Measurements from ENCODE around the gene MARK2. TPM values are rescaled to one million over a fixed set of nuclear protein-coding genes. Genes with fewer than 3 reads are reported as not detected.

The MARK2 gene
- total RNA-seq, 1 donor from 2014 or later = 36.5 TPM

- Mint-ChIP-seq H3K27ac (peak overlapping the region; percentile 60), H3K27me3 (ENCODE audit: low read depth) (no peaks in the 10 kb centered on the region), H3K36me3 (ENCODE audit: low read depth) (peaks cover 38% of the 10 kb centered on the region), H3K4me3 (ENCODE audit: low read depth) (peak overlapping the region; percentile 85), H3K9me3 (no peaks in the 10 kb centered on the region), H3K4me1 (ENCODE audit: low read depth) (peaks cover 18% of the 10 kb centered on the region)
- intact Hi-C loops (cut with micrococcal nuclease) = loop anchor here (5.0 kb wide), 1 partner anchor 46 kb away; the partner anchor contains the start of gene ZFTA
- DNase-seq (ENCODE audit: low spot score) = peak; percentile 36
Observed at GRCh38 chr11:63813563-63814382, 25.1 kb upstream of the MARK2 start.

- Mint-ChIP-seq H3K4me3 (ENCODE audit: low read depth) (peak overlapping the region; percentile 85), H3K36me3 (ENCODE audit: low read depth) (peaks cover 42% of the 10 kb centered on the region), H3K4me1 (ENCODE audit: low read depth) (peaks cover 18% of the 10 kb centered on the region), H3K27ac (no peak overlapping the region), H3K27me3 (ENCODE audit: low read depth) (no peaks in the 10 kb centered on the region), H3K9me3 (no peaks in the 10 kb centered on the region)
- DNase-seq (ENCODE audit: low spot score) = no peak
- intact Hi-C loops (cut with micrococcal nuclease) = loop anchor here (5.0 kb wide), 1 partner anchor 47 kb away; the partner anchor contains the start of gene ZFTA
Observed at GRCh38 chr11:63814383-63814736, 24.6 kb upstream of the MARK2 start.

GRCh38 chr11:63816166-63816565, 22.7 kb upstream of the MARK2 start:
- DNase-seq (ENCODE audit: low spot score) = no peak
- Mint-ChIP-seq H3K9me3 (no peaks in the 10 kb centered on the region), H3K27ac (no peak overlapping the region), H3K36me3 (ENCODE audit: low read depth) (peaks cover 54% of the 10 kb centered on the region), H3K27me3 (ENCODE audit: low read depth) (no peaks in the 10 kb centered on the region), H3K4me1 (ENCODE audit: low read depth) (peaks cover 18% of the 10 kb centered on the region), H3K4me3 (ENCODE audit: low read depth) (no peak overlapping the region)
- intact Hi-C loops (cut with micrococcal nuclease) = no loop called here

DNA sequence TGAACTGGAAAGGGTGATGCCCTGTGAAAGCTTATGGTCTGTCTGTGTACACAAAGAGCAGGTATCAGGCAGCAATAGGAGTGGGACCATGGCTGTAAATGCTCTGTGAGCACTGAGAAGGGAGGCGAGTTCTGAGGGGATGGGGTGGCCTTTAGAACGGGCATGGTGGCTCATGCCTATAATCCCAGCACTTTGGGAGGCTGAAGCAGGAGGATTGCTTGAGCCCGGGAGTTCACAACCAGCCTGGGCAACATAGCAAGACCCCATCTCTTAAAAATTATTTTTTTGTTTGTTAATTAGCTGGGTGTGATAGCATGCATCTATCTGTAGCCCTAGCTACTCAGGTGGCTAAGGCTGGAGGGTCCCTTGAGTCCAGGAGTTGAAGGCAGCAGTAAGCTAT, 22.2 kb upstream of the MARK2 start:
- H3K36me3 Mint-ChIP-seq (ENCODE audit: low read depth) = peaks cover 58% of the 10 kb centered on the region
- H3K27me3 Mint-ChIP-seq (ENCODE audit: low read depth) = no peaks in the 10 kb centered on the region
- no peak overlapping the region for H3K27ac Mint-ChIP-seq
- intact Hi-C loops (cut with micrococcal nuclease) = no loop called here
- peaks cover 18% of the 10 kb centered on the region for H3K4me1 Mint-ChIP-seq (ENCODE audit: low read depth)
- DNase-seq (ENCODE audit: low spot score) = no peak
- no peaks in the 10 kb centered on the region for H3K9me3 Mint-ChIP-seq
- no peak overlapping the region for H3K4me3 Mint-ChIP-seq (ENCODE audit: low read depth)

- Mint-ChIP-seq H3K4me3 (ENCODE audit: low read depth) (no peak overlapping the region), H3K4me1 (ENCODE audit: low read depth) (peaks cover 18% of the 10 kb centered on the region), H3K27ac (no peak overlapping the region), H3K27me3 (ENCODE audit: low read depth) (no peaks in the 10 kb centered on the region), H3K36me3 (ENCODE audit: low read depth) (peaks cover 65% of the 10 kb centered on the region), H3K9me3 (no peaks in the 10 kb centered on the region)
- intact Hi-C loops (cut with micrococcal nuclease) = no loop called here
- DNase-seq (ENCODE audit: low spot score) = no peak
Observed at GRCh38 chr11:63817758-63818498, 21.0 kb upstream of the MARK2 start.

DNA sequence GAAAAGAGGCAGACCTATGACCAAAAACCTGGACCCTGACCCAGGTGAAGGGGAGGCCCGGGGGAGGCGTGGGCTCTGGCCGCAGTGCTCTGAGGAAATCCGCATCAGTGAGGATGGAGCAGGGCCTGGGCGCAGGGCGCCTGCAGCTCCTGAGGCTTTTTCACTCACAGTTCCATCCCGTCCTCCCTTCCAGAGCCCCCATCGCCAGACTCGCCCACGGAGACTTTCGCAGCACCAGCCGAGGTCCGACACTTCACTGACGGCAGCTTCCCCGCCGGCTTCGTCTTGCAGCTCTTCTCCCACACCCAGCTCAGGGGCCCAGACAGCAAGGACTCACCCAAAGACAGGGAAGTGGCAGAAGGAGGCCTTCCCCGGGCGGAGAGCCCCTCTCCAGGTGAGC, 20.3 kb upstream of the MARK2 start:
- intact Hi-C loops (cut with micrococcal nuclease) = no loop called here
- Mint-ChIP-seq H3K4me3 (ENCODE audit: low read depth) (no peak overlapping the region), H3K9me3 (no peaks in the 10 kb centered on the region), H3K4me1 (ENCODE audit: low read depth) (peaks cover 18% of the 10 kb centered on the region), H3K36me3 (ENCODE audit: low read depth) (peaks cover 71% of the 10 kb centered on the region), H3K27me3 (ENCODE audit: low read depth) (no peaks in the 10 kb centered on the region), H3K27ac (no peak overlapping the region)
- DNase-seq (ENCODE audit: low spot score) = no peak

GRCh38 chr11:63821411-63821810, 17.5 kb upstream of the MARK2 start:
- Mint-ChIP-seq H3K27ac (no peak overlapping the region), H3K4me1 (ENCODE audit: low read depth) (no peaks in the 10 kb centered on the region), H3K27me3 (ENCODE audit: low read depth) (no peaks in the 10 kb centered on the region), H3K9me3 (no peaks in the 10 kb centered on the region), H3K4me3 (ENCODE audit: low read depth) (no peak overlapping the region), H3K36me3 (ENCODE audit: low read depth) (peaks cover 77% of the 10 kb centered on the region)
- DNase-seq (ENCODE audit: low spot score) = no peak
- intact Hi-C loops (cut with micrococcal nuclease) = no loop called here

GRCh38 chr11:63826471-63827190, 12.3 kb upstream of the MARK2 start:
- Mint-ChIP-seq H3K27me3 (ENCODE audit: low read depth) (no peaks in the 10 kb centered on the region), H3K36me3 (ENCODE audit: low read depth) (peaks cover 48% of the 10 kb centered on the region), H3K27ac (no peak overlapping the region), H3K9me3 (no peaks in the 10 kb centered on the region), H3K4me3 (ENCODE audit: low read depth) (no peak overlapping the region), H3K4me1 (ENCODE audit: low read depth) (no peaks in the 10 kb centered on the region)
- DNase-seq (ENCODE audit: low spot score) = no peak
- intact Hi-C loops (cut with micrococcal nuclease) = no loop called here

DNA sequence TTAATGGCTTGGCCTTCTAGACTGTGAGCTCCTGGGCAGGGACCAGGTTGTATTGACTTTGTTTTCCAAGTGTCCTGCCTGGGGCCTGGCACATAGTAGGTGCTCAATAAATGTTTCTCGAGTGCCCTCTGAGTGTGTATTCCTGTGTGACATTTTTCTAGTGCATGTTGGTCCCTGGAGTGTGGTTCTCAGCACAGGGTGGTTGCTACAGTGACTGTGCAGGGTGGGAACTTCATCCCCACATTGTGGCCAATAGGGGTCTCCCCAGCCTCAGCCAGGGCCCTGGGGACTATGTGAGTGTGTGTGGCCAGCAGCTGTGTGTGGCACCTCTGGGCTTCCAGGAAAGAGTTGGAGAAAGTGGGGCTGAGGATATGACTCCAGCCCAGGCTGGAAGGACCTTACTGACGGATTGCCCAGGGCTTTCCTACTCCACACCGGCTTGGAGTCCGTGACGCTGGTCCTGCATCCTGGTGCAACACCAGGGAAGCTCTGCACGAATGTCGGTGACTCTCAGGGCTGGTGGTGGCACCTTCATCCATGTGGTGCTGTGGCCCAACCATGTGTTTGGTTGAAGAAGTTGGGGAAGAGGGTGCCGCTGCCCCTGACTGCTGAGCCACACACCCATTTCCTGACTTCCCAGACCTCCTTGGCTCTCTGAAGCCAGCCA, 9.0 kb upstream of the MARK2 start:
- H3K4me3 Mint-ChIP-seq (ENCODE audit: low read depth) = no peak overlapping the region
- H3K4me1 Mint-ChIP-seq (ENCODE audit: low read depth) = no peaks in the 10 kb centered on the region
- intact Hi-C loops (cut with micrococcal nuclease) = loop anchor here (10.0 kb wide), 1 partner anchor 145 kb away; the partner anchor contains the start of gene COX8A
- H3K27me3 Mint-ChIP-seq (ENCODE audit: low read depth) = no peaks in the 10 kb centered on the region
- no peaks in the 10 kb centered on the region for H3K9me3 Mint-ChIP-seq
- no peak for DNase-seq (ENCODE audit: low spot score)
- no peak overlapping the region for H3K27ac Mint-ChIP-seq
- peaks cover 25% of the 10 kb centered on the region for H3K36me3 Mint-ChIP-seq (ENCODE audit: low read depth)

DNA sequence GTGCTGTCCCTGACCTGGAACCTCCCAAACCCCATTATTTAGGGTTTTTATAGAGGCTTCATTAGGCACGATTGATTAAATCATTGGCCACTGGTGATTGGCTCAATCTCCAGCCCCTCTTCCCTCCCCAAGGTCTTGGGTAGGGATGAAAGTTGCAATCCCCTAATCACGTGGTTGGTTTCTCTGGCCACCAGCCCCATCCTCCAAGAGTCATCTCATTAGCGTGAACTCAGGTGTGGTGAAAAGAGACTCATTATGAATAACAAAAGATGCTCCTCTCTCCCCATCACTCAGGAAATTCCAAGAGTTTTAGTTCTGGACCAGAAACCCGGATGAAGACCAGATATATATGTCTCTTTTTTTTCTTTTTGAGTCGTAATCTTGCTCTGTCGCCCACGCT, 7.6 kb upstream of the MARK2 start:
- peaks cover 11% of the 10 kb centered on the region for H3K36me3 Mint-ChIP-seq (ENCODE audit: low read depth)
- no peaks in the 10 kb centered on the region for H3K27me3 Mint-ChIP-seq (ENCODE audit: low read depth)
- H3K4me1 Mint-ChIP-seq (ENCODE audit: low read depth) = no peaks in the 10 kb centered on the region
- intact Hi-C loops (cut with micrococcal nuclease) = loop anchor here (10.0 kb wide), 1 partner anchor 143 kb away; the partner anchor contains the start of gene COX8A
- no peaks in the 10 kb centered on the region for H3K9me3 Mint-ChIP-seq
- no peak overlapping the region for H3K27ac Mint-ChIP-seq
- DNase-seq (ENCODE audit: low spot score) = no peak
- no peak overlapping the region for H3K4me3 Mint-ChIP-seq (ENCODE audit: low read depth)

GRCh38 chr11:63832336-63832735, 6.6 kb upstream of the MARK2 start:
- Mint-ChIP-seq H3K36me3 (ENCODE audit: low read depth) (peaks cover 8% of the 10 kb centered on the region), H3K27ac (no peak overlapping the region), H3K4me1 (ENCODE audit: low read depth) (peaks cover 3% of the 10 kb centered on the region), H3K27me3 (ENCODE audit: low read depth) (no peaks in the 10 kb centered on the region), H3K4me3 (ENCODE audit: low read depth) (no peak overlapping the region), H3K9me3 (no peaks in the 10 kb centered on the region)
- intact Hi-C loops (cut with micrococcal nuclease) = loop anchor here (10.0 kb wide), 1 partner anchor 142 kb away; the partner anchor contains the start of gene COX8A
- no peak for DNase-seq (ENCODE audit: low spot score)

DNA sequence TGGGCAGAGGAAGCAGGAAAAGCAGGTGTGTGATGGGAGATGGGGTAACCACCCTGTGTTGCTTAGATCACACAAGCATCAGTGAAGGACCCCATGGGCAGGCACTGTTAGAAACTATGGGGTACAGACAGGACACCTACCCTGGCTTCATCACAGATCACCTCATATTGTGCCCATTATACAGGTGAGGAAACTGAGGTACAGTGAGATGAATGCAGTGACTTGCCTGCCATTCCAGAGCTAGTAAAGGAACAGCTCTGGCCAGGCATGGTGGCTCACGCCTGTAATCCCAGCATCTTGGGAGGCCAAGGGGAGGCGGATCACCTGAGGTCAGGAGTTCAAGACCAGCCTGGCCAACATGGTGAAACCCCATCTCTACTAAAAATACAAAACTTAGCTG, 5.9 kb upstream of the MARK2 start:
- no peak for DNase-seq (ENCODE audit: low spot score)
- intact Hi-C loops (cut with micrococcal nuclease) = loop anchor here (10.0 kb wide), 1 partner anchor 142 kb away; the partner anchor contains the start of gene COX8A
- Mint-ChIP-seq H3K4me1 (ENCODE audit: low read depth) (peaks cover 10% of the 10 kb centered on the region), H3K4me3 (ENCODE audit: low read depth) (no peak overlapping the region), H3K27ac (no peak overlapping the region), H3K27me3 (ENCODE audit: low read depth) (no peaks in the 10 kb centered on the region), H3K9me3 (no peaks in the 10 kb centered on the region), H3K36me3 (ENCODE audit: low read depth) (peaks cover 3% of the 10 kb centered on the region)
